ENCODE measurements around the gene FBXW11. TPM values are rescaled to one million over a fixed set of nuclear protein-coding genes. Genes with fewer than 3 reads are reported as not detected.

FBXW11 gene
- total RNA-seq, 1 donor from 2014 or later: 47.3 TPM

DNA sequence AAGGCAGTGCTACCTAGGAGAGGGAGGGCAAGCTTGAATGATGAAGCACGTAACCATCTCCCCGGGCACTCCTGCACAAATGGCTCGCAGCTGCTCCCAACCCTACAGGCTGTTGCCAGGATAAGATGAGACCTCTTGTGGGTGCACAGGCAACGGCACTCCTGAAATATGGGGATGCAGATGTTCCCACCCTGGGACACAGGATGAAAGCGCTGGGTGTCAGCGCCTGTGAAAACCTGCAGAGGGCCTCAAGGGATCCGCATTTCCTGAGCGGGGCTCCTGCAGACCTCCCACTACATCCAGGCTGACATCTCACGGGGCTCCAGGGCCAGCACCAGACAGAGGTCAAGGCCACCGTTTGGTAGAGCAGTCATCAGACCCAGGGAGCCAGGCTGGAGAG lies 160.1 kb downstream of the FBXW11 start:
- Mint-ChIP-seq H3K27ac (no peak overlapping the region), H3K9me3 (no peaks in the 10 kb centered on the region), H3K27me3 (ENCODE audit: low read depth) (no peaks in the 10 kb centered on the region), H3K4me3 (ENCODE audit: low read depth) (no peak overlapping the region), H3K36me3 (ENCODE audit: low read depth) (no peaks in the 10 kb centered on the region), H3K4me1 (ENCODE audit: low read depth) (no peaks in the 10 kb centered on the region)
- intact Hi-C loops (cut with micrococcal nuclease): no loop called here
- no peak for DNase-seq (ENCODE audit: low spot score)

DNA sequence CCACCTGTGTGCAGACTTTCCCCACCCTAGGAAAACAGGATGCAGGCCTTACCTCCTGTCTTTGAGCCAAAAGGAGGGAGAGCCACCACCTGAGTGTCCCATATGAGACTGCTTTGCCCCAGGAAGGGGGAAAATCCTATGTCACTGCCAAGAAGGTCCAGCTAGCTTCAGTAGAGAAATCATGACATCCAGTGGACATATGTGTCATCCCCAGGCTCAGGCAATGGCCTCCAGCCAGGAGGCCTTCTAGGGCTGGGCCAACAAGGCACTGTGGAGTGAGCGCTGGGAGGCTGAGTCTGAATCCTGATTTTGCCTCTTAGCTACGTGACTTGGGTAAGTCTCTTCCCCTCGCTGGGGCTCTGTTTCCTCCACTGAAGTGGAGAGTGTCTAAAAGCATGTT lies 160.6 kb downstream of the FBXW11 start:
- no peaks in the 10 kb centered on the region for H3K36me3 Mint-ChIP-seq (ENCODE audit: low read depth)
- intact Hi-C loops (cut with micrococcal nuclease): no loop called here
- no peaks in the 10 kb centered on the region for H3K9me3 Mint-ChIP-seq
- DNase-seq (ENCODE audit: low spot score): no peak
- H3K27me3 Mint-ChIP-seq (ENCODE audit: low read depth): no peaks in the 10 kb centered on the region
- H3K4me3 Mint-ChIP-seq (ENCODE audit: low read depth): no peak overlapping the region
- H3K27ac Mint-ChIP-seq: no peak overlapping the region
- peaks cover 2% of the 10 kb centered on the region for H3K4me1 Mint-ChIP-seq (ENCODE audit: low read depth)

DNA sequence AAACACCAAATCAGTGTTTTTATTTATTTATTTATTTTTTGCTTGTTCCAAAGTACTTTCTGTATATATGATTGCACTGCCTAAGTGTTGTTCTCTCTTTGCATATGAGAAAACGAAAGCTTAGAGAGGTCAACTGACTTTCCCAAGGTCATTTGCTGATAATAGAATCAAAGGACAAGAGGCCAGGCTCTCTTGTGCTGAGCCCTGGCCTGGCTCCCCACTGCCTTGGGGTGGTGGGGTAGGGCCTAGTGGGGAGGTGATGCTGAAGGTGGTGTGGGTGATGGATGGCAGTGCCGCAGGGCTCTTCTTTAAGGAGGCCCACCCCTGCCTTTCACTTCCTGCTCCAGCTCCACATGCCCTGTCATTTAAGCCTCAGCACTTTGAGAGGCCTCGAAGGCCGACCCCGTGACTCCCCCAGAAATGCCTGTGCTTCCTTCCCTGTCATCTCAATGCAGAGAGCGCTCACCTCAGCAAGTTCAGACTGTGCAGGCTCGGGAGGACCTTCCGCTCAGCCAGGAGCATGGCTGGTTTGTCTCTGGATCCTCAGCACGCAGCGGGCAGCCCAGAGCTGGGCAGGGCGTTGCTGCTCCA lies 161.3 kb downstream of the FBXW11 start:
- H3K4me3 Mint-ChIP-seq (ENCODE audit: low read depth): no peak overlapping the region
- intact Hi-C loops (cut with micrococcal nuclease): no loop called here

GRCh38 chr5:171842777-171843328 lies 163.6 kb downstream of the FBXW11 start:
- no peak for DNase-seq (ENCODE audit: low spot score)
- intact Hi-C loops (cut with micrococcal nuclease): no loop called here
- Mint-ChIP-seq H3K4me3 (ENCODE audit: low read depth) (no peak overlapping the region), H3K9me3 (no peaks in the 10 kb centered on the region), H3K4me1 (ENCODE audit: low read depth) (peaks cover 3% of the 10 kb centered on the region), H3K36me3 (ENCODE audit: low read depth) (no peaks in the 10 kb centered on the region), H3K27ac (no peak overlapping the region), H3K27me3 (ENCODE audit: low read depth) (no peaks in the 10 kb centered on the region)

More for the DNA sequence above, 161.3 kb downstream of the FBXW11 start:
- H3K27ac Mint-ChIP-seq: no peak overlapping the region
- H3K4me1 Mint-ChIP-seq (ENCODE audit: low read depth): peaks cover 3% of the 10 kb centered on the region
- no peaks in the 10 kb centered on the region for H3K27me3 Mint-ChIP-seq (ENCODE audit: low read depth)
- no peaks in the 10 kb centered on the region for H3K9me3 Mint-ChIP-seq
- H3K36me3 Mint-ChIP-seq (ENCODE audit: low read depth): no peaks in the 10 kb centered on the region
- no peak for DNase-seq (ENCODE audit: low spot score)

DNA sequence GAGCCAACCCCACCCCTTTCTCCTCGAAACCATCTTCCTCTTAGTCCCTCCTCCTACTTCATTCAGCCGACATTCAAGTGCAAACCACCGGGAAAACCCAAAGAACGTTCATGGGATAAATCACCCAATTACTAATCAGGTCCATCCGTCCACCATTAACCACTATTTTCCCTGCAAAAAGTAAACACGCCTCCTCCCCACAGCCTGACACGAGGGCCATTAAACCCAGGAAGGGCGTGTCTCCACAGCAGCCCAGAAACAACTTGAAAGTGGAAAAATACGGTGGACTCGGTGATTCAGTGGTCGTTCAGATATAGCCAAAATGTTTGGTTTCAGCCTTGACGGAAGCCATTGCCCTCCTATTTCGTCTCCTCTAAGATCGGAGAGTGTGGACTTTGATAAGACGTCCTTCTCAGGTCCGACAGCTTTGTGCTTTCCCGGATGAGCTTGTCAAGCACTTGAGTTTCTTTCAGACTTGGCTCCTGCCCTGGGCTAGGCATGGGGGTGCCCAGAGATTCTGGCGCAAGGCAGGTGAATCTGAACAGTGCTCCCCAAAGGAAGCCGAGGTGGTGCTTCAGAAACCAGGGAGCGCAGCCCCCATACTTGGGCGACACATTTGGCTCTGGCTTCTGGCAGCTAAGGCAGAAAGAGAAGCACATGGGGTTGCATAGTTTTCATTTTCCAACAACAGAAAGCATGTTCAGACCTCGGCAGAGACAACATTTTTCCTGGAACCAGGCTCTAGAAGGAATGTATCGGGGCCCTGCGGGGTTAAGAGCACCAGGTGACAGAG lies 164.3 kb downstream of the FBXW11 start:
- no peaks in the 10 kb centered on the region for H3K9me3 Mint-ChIP-seq
- H3K27ac Mint-ChIP-seq: no peak overlapping the region
- no peak overlapping the region for H3K4me3 Mint-ChIP-seq (ENCODE audit: low read depth)
- no peaks in the 10 kb centered on the region for H3K27me3 Mint-ChIP-seq (ENCODE audit: low read depth)
- no peak for DNase-seq (ENCODE audit: low spot score)
- H3K36me3 Mint-ChIP-seq (ENCODE audit: low read depth): no peaks in the 10 kb centered on the region
- H3K4me1 Mint-ChIP-seq (ENCODE audit: low read depth): peaks cover 3% of the 10 kb centered on the region
- intact Hi-C loops (cut with micrococcal nuclease): no loop called here

- H3K9me3 Mint-ChIP-seq: no peaks in the 10 kb centered on the region
- H3K27ac Mint-ChIP-seq: no peak overlapping the region
- no peak for DNase-seq (ENCODE audit: low spot score)
- H3K36me3 Mint-ChIP-seq (ENCODE audit: low read depth): no peaks in the 10 kb centered on the region
- peaks cover 3% of the 10 kb centered on the region for H3K4me1 Mint-ChIP-seq (ENCODE audit: low read depth)
- intact Hi-C loops (cut with micrococcal nuclease): no loop called here
- H3K27me3 Mint-ChIP-seq (ENCODE audit: low read depth): no peaks in the 10 kb centered on the region
- no peak overlapping the region for H3K4me3 Mint-ChIP-seq (ENCODE audit: low read depth)
Measured at GRCh38 chr5:171840711-171841522, 165.5 kb downstream of the FBXW11 start.

DNA sequence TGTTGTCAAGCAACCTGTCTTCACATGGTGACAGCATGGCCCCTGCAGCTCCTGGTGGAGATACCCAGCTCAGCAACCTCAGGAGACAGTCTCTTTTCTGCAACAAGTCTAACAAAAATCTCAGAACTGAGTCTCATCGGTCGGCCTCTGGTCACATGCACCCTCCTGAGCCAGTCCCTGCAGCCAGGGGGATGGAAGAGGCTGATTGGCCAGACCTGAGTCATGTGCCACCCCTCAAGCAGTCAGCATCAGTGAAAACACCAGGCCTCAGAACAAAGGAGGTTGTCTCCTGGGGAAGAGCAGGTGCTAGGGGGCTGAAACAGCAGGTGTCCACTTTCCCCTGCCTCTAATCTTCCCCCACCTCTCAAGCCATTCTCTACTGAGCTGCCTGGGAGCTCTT lies 166.4 kb downstream of the FBXW11 start:
- intact Hi-C loops (cut with micrococcal nuclease): no loop called here
- Mint-ChIP-seq H3K27me3 (ENCODE audit: low read depth) (no peaks in the 10 kb centered on the region), H3K36me3 (ENCODE audit: low read depth) (no peaks in the 10 kb centered on the region), H3K4me1 (ENCODE audit: low read depth) (peaks cover 3% of the 10 kb centered on the region), H3K9me3 (no peaks in the 10 kb centered on the region), H3K4me3 (ENCODE audit: low read depth) (no peak overlapping the region), H3K27ac (no peak overlapping the region)
- no peak for DNase-seq (ENCODE audit: low spot score)

DNA sequence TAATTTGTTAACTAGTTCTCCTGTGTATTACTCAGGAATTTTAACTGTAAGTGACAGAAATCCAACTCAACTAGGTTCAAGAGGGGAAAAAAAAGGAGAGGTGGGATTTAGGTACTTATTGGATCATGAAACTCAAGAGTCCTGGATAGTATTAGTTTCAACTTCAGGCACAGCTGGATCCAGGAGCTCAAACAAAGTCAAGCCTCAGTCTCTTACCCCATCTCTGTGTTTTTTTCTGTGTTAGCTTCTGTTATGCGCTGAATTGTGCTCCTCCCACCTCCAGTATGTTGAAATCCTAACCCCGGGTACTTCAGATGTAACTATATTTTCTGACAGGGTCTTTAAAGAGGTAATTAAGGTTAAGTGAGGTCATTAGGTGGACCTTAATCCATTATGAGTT lies 167.3 kb downstream of the FBXW11 start:
- Mint-ChIP-seq H3K27me3 (ENCODE audit: low read depth) (no peaks in the 10 kb centered on the region), H3K4me1 (ENCODE audit: low read depth) (peaks cover 3% of the 10 kb centered on the region), H3K4me3 (ENCODE audit: low read depth) (no peak overlapping the region), H3K9me3 (no peaks in the 10 kb centered on the region), H3K36me3 (ENCODE audit: low read depth) (no peaks in the 10 kb centered on the region), H3K27ac (no peak overlapping the region)
- intact Hi-C loops (cut with micrococcal nuclease): no loop called here
- no peak for DNase-seq (ENCODE audit: low spot score)

DNA sequence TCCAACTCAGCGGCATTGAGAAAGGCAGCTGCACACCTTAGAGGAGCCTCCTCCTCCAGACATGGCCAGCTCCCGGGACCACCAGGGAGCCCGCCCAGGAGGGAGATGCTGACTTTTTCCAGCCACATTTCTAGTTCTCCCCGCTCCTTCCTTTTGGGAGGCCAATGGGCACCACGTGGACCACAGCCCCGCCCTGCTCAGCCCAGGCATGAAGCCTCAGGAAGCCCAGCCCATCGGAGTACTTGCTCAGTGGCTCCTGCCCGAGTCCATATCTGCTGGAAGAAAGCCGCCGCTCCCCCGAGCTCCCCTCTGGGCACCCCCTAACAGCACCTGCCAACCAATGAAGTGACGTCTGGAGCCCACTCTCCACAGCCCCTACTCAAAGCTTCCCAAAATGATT lies 168.4 kb downstream of the FBXW11 start:
- Mint-ChIP-seq H3K27me3 (ENCODE audit: low read depth) (no peaks in the 10 kb centered on the region), H3K9me3 (peaks cover 4% of the 10 kb centered on the region), H3K36me3 (ENCODE audit: low read depth) (no peaks in the 10 kb centered on the region), H3K4me3 (ENCODE audit: low read depth) (no peak overlapping the region), H3K27ac (no peak overlapping the region), H3K4me1 (ENCODE audit: low read depth) (peaks cover 3% of the 10 kb centered on the region)
- intact Hi-C loops (cut with micrococcal nuclease): no loop called here
- DNase-seq (ENCODE audit: low spot score): no peak

GRCh38 chr5:171837522-171837921 lies 168.9 kb downstream of the FBXW11 start:
- Mint-ChIP-seq H3K27ac (no peak overlapping the region), H3K36me3 (ENCODE audit: low read depth) (no peaks in the 10 kb centered on the region), H3K4me1 (ENCODE audit: low read depth) (peaks cover 3% of the 10 kb centered on the region), H3K9me3 (peaks cover 4% of the 10 kb centered on the region), H3K4me3 (ENCODE audit: low read depth) (no peak overlapping the region), H3K27me3 (ENCODE audit: low read depth) (no peaks in the 10 kb centered on the region)
- intact Hi-C loops (cut with micrococcal nuclease): no loop called here
- DNase-seq (ENCODE audit: low spot score): no peak

DNA sequence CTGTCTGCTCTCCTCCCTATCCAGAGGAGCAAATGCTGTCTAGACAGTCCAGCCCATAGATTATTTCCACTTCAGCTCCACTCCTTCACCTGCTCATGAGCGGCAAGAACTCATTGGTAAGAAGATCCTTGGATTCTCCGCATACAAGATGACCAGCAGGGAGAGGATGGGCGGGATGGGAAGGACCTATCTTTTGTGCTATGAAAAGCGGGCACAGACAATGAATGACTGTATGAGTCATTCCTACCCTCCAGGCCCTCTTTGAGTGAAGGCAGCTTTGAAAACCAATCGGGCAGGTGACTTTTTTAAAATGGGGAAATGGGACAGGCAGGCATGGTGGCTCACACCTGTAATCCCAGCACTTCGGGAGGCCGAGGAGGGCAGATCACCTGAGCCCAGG lies 171.4 kb downstream of the FBXW11 start:
- Mint-ChIP-seq H3K36me3 (ENCODE audit: low read depth) (no peaks in the 10 kb centered on the region), H3K27ac (no peak overlapping the region), H3K4me3 (ENCODE audit: low read depth) (no peak overlapping the region), H3K4me1 (ENCODE audit: low read depth) (no peaks in the 10 kb centered on the region), H3K27me3 (ENCODE audit: low read depth) (peaks cover 2% of the 10 kb centered on the region), H3K9me3 (peaks cover 4% of the 10 kb centered on the region)
- no peak for DNase-seq (ENCODE audit: low spot score)
- intact Hi-C loops (cut with micrococcal nuclease): no loop called here

DNA sequence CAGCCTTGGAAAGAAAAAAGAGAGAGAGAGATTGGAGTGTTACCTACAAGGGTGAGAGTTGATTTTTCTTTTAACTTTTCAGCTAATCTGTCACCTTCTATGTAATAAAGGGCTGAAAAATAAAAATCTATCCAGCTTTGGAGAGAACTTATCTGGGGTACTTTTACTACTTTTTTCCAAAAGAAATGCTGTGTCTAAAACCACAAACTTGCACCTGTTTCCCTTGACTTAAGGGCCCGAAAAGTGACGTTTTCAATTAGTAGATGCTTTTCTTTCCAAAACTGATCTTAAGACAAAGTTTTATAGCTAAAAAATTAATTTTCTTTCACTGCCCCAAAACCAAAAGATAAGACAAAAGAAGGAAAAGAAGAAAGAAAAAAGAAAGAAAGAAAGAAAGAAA lies 172.0 kb downstream of the FBXW11 start:
- Mint-ChIP-seq H3K4me3 (ENCODE audit: low read depth) (no peak overlapping the region), H3K9me3 (peaks cover 4% of the 10 kb centered on the region), H3K4me1 (ENCODE audit: low read depth) (no peaks in the 10 kb centered on the region), H3K27ac (no peak overlapping the region), H3K36me3 (ENCODE audit: low read depth) (no peaks in the 10 kb centered on the region), H3K27me3 (ENCODE audit: low read depth) (peaks cover 2% of the 10 kb centered on the region)
- no peak for DNase-seq (ENCODE audit: low spot score)
- intact Hi-C loops (cut with micrococcal nuclease): no loop called here

DNA sequence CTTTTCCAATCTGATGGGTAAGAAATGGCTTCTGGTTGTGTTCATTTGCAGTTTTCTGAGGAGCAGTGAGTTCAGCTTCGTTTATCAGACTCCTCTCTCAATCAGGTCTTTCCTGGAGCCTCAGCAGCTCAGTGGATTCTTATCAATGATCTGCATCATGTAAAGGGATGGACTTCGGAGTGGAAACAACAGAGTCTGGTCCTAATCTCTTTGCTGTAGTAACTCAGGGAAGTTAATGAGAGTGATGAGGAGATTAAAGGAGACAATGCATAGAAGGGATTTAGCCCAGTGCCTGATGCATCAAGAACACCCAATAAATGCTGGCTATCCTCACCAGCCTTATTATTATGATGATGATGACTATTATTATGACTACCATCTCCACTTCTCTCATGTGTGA lies 173.7 kb downstream of the FBXW11 start:
- no peak overlapping the region for H3K27ac Mint-ChIP-seq
- H3K36me3 Mint-ChIP-seq (ENCODE audit: low read depth): no peaks in the 10 kb centered on the region
- no peaks in the 10 kb centered on the region for H3K4me1 Mint-ChIP-seq (ENCODE audit: low read depth)
- DNase-seq (ENCODE audit: low spot score): no peak
- H3K27me3 Mint-ChIP-seq (ENCODE audit: low read depth): peaks cover 2% of the 10 kb centered on the region
- no peak overlapping the region for H3K4me3 Mint-ChIP-seq (ENCODE audit: low read depth)
- peaks cover 4% of the 10 kb centered on the region for H3K9me3 Mint-ChIP-seq
- intact Hi-C loops (cut with micrococcal nuclease): no loop called here
